Measurements from ENCODE around the gene CBLC. TPM values are rescaled to one million over a fixed set of nuclear protein-coding genes. Genes with fewer than 3 reads are reported as not detected.

Gene CBLC
- total and polyA plus RNA-seq, 2 of the 4 experiments (the other 2 are of a cell fraction), result not detected

GRCh38 chr19:44789943-44790483 lies 12.3 kb downstream of the CBLC start:
- in situ Hi-C loops (cut with MboI; ENCODE audit: low sequenced_read_pairs), result loop anchor here (25.0 kb wide), 1 partner anchor 228 kb away; no protein-coding TSS in a partner anchor

More at GRCh38 chr19:44789943-44790483, 12.3 kb downstream of the CBLC start:
- Histone ChIP-seq H2BK15ac (ENCODE audit: low read depth, low read length) (no peak overlapping the region), H3K56ac (ENCODE audit: extremely low read depth, insufficient read depth, low read length) (no peak overlapping the region), H3K27me3 (ENCODE audit: control insufficient read depth, insufficient read depth, low read length) (no peaks in the 10 kb centered on the region), H3K27ac (ENCODE audit: insufficient read depth, low read length) (no peak overlapping the region), H2AK9ac (replicated peaks; ENCODE audit: low read depth, low read length, poor library complexity) (no peak overlapping the region), H2AK5ac (ENCODE audit: low read depth, low read length) (no peak overlapping the region), H3K4ac (ENCODE audit: low read depth, low read length) (no peak overlapping the region), H3K79me1 (ENCODE audit: low read depth in 1 of 2, low read length in 2 of 2) (no peaks in the 10 kb centered on the region), H3K23ac (ENCODE audit: low read depth, low read length) (no peak overlapping the region), H2BK5ac (ENCODE audit: low read depth, low read length, poor library complexity, severe bottlenecking) (no peak overlapping the region), H3K14ac (replicated peaks; ENCODE audit: low read depth, low read length) (no peak overlapping the region), H2BK20ac (ENCODE audit: low read depth, low read length) (no peak overlapping the region), H4K8ac (ENCODE audit: low read depth in 2 of 2, low read length in 2 of 2) (no peak overlapping the region), H3K4me3 (ENCODE audit: insufficient read depth, low read depth, low read length) (no peak overlapping the region), H3K4me1 (ENCODE audit: control insufficient read depth, insufficient read depth, low read length) (no peaks in the 10 kb centered on the region), H2BK120ac (ENCODE audit: low read depth, low read length) (no peak overlapping the region), H3K9ac (ENCODE audit: low read depth, low read length) (no peak overlapping the region), H4K5ac (ENCODE audit: low read depth, low read length) (no peak overlapping the region), H2AFZ (replicated peaks; ENCODE audit: low read length, poor library complexity) (no peak overlapping the region), H3K9me3 (ENCODE audit: control insufficient read depth, insufficient read depth, low read length) (no peaks in the 10 kb centered on the region), H3K4me2 (ENCODE audit: low read depth, low read length) (no peak overlapping the region), H3K9me1 (ENCODE audit: insufficient read depth, low read length) (no peaks in the 10 kb centered on the region), H4K20me1 (ENCODE audit: insufficient read depth, low read length) (no peaks in the 10 kb centered on the region), H3K18ac (ENCODE audit: low read depth, low read length) (no peak overlapping the region), H3K36me3 (ENCODE audit: control insufficient read depth, insufficient read depth, low read length) (no peaks in the 10 kb centered on the region), H4K91ac (ENCODE audit: insufficient read depth, low read depth, low read length) (no peak overlapping the region)
- no peak for ATAC-seq (ENCODE audit: low read depth)
- dilution Hi-C loops (cut with HindIII; ENCODE audit: low sequenced_read_pairs, unreplicated experiment), result no loop called here
- intact Hi-C loops (cut with micrococcal nuclease), result no loop called here
- DNase-seq, result no peak
- TF ChIP-seq RCOR1 (IDR thresholded peaks at IDR 0.05; ENCODE audit: insufficient replicate concordance, low read length) (no peak), CHD1 (IDR thresholded peaks at IDR 0.05; ENCODE audit: low read depth, low read length) (no peak), NFE2L2 (IDR thresholded peaks at IDR 0.05; ENCODE audit: low read depth, low read length) (no peak), RAD21 (IDR thresholded peaks at IDR 0.05; ENCODE audit: low read length) (no peak), CEBPB (IDR thresholded peaks at IDR 0.05; ENCODE audit: low read depth, low read length) (no peak)
- TF ChIP-seq, protein P1, sequence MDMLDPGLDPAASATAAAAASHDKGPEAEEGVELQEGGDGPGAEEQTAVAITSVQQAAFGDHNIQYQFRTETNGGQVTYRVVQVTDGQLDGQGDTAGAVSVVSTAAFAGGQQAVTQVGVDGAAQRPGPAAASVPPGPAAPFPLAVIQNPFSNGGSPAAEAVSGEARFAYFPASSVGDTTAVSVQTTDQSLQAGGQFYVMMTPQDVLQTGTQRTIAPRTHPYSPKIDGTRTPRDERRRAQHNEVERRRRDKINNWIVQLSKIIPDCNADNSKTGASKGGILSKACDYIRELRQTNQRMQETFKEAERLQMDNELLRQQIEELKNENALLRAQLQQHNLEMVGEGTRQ (IDR thresholded peaks at IDR 0.05; ENCODE audit: low read depth, low read length), result no peak
- no TSS peak for BruUV-seq (replicated peaks)
- WGBS, 2 experiments (ENCODE audit: extremely low coverage in 2 of 2, insufficient read length in 1 of 2), result 70% methylated on average over 2 of the region's 13 CpGs; no CpG with 5 or more reads in 1 of the 2 experiments
- ChIA-PET POLR2A (ENCODE audit: unreplicated experiment) (no interaction called here), CTCF (no interaction called here)

Data from IMR-90 (cell line).